CD4-positive, alpha-beta T cell treated with Interleukin-10 for 1 hour (primary cell): ENCODE results near the gene SNAI3.

ENCODE experiments used
- DNase-seq: peaks from one replicate; pipeline ENCODE4 v3.0.0-alpha.2; 2020

SNAI3 gene

DNA sequence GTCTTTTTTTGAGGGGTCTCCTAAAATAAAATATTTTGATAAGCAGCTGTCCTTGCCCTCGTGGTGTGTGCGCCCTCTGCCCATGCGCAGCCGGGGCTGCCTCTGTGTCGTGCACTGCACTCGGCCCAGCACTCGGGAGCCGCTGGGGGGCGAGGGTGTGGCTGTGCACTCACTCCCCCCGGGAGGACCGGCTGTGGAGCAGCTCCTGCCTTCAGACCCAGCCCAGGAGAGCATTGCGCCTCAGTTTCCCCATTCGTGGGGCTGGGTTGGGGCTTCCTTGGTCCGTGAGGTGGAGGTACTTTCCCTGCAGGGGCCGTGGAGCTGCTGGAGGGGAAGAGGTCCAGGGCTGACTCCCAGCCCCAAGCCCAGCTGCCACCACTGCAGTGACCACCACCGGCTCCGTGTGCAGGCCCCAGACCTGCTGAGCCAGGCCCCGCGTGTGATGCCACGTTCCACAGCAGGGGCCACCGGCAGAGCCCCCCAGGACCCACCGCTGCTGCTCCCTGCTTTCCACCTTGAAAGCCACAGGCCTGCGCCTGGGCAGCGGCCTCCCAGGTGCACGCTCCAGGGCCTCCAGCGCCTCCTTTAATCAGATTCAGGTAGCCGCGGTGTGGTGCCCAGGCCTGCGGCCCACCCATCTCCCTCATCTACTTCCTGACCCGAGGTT lies 54.3 kb downstream of the SNAI3 start:
- no peak for DNase-seq

- DNase-seq = no peak
Measured at GRCh38 chr16:88631384-88631783, 54.9 kb downstream of the SNAI3 start.

GRCh38 chr16:88630941-88631340 lies 55.4 kb downstream of the SNAI3 start:
- DNase-seq = no peak

GRCh38 chr16:88630433-88630832 lies 55.9 kb downstream of the SNAI3 start:
- no peak for DNase-seq

- no peak for DNase-seq
Measured at GRCh38 chr16:88629835-88630234, 56.5 kb downstream of the SNAI3 start.

- no peak for DNase-seq
Measured at GRCh38 chr16:88628512-88628974, 57.8 kb downstream of the SNAI3 start.
